ENCODE measurements around the gene PLEKHM3.

PLEKHM3 gene

DNA sequence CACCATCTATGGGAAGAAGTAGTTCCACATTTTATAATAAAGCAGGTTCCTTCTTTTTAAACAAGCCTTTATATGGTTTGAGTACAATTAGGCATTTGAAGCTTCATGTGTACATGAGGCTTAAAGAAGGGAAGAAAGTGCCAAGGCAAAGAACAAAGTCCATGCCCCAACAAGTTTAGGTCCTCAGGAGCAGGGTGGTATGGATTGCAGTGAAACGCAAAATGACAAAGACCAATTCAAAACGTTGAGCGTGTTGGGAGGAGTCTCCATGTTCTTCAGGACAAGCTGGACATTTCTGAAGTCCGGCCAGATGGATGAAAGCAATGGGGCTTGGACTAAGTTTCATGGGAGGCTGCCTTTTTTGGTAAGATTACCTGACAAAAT lies 176.8 kb downstream of the PLEKHM3 start:
- DNase-seq: no peak

GRCh38 chr2:207847807-207848544 lies 177.4 kb downstream of the PLEKHM3 start:
- no peak for DNase-seq

DNA sequence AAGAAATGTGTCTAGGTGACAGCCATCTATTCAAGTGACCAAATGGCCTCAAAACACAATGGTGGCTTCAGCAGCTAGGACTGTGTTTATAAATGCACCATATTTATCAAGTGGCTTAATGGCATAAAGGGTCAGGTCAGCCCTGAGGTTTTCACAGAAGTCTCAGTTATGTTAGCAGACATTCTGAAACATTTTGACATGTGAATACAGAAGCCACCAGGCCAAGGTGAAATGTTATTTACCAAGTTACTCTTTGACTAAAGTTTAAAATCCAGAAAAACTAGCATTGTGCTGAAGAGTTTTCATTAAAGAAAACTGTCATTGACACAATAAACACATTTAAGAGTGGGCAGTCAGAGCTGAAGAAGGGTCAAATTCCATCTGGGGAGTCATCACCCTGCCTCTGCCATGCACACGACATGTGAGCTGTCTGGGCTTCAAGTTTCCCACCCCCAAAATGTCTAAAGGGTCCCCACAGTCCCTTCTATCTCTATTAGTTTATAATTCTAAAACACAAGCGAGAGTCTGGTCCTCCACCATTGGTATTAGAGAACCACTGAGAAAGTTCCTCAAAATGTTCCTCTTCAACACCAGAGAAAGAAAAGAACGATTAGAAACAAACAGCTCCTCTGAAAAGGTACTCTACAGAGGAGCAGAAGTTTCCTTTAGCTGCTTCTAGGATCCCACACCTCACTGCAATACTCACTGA lies 178.1 kb downstream of the PLEKHM3 start:
- no peak for DNase-seq

DNA sequence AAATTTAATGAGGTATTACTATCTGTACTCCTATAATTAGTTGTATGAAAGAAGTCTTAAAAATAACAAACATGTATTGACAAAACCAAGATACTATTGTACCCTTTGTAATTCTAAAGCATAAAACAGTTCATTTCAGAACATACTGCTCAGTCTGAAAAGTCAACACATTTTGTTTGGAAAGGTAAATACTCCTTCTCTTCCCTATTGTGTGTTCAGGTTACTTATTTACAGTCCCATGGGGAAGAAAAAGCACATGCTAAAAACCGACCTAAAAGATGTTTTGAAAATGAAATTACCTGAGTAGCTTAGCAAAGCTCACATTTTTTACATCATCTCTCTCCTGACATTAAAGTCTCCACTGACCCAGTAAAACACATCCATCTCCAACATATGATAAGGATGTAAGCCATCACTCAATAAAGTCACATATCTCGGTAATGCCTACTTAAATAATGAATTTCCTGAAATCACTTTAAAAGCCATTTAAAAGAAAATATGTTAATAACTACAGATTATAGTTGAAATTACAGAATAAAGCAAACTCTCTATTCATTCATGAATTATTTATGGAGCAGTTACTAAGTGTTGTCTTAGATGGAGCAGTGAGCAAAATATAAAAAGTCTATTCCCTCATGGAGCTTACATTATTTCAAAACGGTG lies 180.0 kb downstream of the PLEKHM3 start:
- DNase-seq: no peak

DNA sequence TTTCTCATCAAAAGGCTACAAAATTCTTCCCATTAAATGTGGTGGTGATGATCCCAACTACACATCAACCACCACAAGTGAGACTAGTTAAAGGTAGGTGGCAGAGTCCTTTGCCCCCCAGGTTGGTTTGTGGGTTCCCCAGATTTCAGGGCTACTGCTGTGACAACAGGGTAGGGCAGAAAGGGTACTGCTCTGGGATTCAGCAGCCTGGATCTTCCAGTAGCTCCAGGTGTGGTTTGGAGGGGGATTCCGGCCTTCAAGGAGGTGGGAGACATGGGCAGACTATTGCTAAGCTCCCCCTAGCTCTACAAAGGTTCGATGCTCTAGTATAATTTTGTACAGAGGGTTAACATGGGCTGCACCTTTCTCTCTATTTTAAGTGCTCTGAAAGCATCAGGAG lies 180.7 kb downstream of the PLEKHM3 start:
- DNase-seq: no peak

DNA sequence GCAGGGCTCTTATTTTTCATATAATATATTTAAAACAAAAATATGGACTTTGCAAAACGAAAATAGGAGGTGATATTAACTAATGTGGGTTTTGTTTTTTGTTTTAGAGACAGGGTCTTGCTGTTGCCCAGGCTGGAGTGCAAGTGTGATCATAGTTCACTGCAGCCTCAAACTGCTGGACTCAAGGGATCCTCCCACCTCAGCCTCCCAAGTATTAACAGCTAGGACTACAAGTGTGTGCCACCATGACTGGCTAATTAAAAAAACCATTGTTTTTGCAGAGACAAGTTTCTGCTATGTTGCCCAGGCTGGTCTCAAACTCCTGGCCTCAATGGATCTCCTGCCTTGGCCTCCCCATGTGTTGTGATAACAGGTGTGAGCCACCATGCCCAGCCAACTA lies 185.2 kb downstream of the PLEKHM3 start:
- DNase-seq: no peak

DNA sequence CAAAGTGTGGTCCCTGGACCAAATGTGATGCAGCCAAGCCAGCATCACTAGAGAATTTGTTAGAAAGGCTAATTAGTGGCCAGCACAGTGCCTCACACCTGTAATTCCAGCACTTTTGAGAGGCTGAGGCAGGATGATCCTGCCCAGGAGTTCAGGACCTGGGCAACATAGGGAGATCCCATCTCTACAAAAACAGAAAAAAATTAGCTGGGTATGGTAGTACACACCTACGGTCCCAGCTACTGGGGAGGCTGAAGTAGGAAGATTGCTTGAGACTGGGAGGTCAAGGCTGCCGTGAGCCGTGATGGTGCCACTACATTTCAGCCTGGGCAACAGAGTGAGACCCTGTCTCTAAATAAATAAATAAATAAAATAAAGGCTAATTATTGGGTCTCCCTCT lies 185.8 kb downstream of the PLEKHM3 start:
- DNase-seq: no peak

GRCh38 chr2:207839028-207839427 lies 186.3 kb downstream of the PLEKHM3 start:
- no peak for DNase-seq

DNA sequence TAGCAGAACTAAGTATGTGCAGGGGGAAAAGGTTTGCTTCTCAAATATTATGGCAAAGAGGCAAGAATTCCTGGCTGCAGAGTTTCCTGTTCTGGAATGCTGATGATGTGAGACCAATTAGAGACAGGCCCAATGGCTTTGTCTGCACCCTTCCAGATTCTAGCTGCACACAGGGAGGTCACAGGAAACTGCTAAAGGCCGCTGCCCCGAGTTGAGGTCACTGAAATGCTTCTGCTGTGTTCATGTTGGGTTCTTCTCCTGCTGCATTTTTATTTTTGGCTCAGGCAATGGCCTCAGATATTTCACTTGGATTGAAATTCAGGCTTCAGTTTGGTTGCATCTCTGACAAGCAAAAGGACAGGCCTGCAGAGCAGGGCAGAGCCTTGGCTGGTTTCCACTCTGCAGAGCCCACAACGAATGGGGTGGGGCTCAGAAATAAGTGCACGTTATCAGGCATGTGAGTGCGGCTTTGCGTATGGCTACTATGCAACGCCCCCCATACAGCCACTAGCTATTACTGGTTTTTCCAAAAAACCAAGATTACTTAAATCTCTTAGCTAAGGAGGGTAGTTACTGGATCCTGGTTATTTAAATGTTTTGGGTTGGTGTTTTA lies 188.7 kb downstream of the PLEKHM3 start:
- DNase-seq: no peak

- DNase-seq: no peak
Observed at GRCh38 chr2:207835805-207836204, 189.5 kb downstream of the PLEKHM3 start.

DNA sequence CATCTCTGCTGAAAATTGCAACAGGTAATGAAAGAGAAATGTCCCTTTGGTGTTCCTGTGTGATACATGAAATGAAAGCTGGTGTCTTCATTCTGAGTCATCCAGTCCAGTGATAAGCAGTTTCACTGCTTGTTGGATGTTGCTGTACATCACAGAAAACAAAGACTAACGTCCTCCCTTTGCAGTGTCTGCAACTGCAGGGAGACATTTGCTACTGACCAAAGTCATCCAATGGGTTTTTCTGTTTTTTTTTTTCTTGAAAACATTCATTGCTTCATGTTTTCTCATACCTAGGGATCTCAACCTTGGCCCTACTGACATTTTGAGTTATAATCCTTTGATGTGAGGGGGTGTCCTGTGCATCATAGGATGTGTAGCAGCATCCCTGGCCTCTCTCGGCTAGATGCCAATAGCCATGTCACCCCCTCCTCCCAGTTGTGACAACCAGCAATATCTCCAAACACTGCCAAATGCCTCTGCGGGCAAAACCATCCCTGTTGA lies 192.0 kb downstream of the PLEKHM3 start:
- no peak for DNase-seq

DNA sequence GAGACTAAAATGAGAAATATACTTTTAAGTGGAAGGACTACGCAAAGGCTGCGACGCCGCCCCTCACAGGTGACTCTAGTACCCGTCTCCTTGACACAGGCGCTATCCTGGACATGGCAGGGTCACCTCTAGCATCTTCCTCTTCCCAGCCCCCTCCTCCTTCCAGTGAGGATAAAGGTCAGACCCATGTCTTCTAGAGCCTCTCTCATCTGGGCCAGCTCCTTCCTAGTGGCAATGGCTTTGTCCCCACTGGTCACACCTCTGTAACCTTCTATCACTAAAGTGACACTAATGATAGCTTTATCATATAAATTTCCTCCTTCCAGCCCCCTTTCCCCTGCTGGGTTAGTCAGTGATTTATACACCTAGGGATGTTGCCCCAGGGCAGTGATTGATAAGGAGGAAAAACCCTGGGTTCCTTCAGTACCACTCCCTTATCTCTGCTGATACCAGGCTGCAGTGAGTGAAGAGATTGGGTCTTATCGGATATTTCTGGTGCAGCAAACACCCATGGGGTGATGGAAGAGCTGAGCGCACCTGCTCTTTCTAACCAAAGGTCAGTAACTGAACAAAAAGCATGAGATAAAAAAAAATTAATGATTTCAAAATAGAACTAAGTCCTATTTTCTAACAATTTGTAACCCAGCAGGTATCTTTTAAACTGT lies 193.6 kb downstream of the PLEKHM3 start:
- DNase-seq: no peak

GRCh38 chr2:207830778-207831438 lies 194.4 kb downstream of the PLEKHM3 start:
- DNase-seq: no peak

- no peak for DNase-seq
Observed at GRCh38 chr2:207828361-207829057, 196.8 kb downstream of the PLEKHM3 start.

- no peak for DNase-seq
Observed at GRCh38 chr2:207825978-207826377, 199.3 kb downstream of the PLEKHM3 start.

DNA sequence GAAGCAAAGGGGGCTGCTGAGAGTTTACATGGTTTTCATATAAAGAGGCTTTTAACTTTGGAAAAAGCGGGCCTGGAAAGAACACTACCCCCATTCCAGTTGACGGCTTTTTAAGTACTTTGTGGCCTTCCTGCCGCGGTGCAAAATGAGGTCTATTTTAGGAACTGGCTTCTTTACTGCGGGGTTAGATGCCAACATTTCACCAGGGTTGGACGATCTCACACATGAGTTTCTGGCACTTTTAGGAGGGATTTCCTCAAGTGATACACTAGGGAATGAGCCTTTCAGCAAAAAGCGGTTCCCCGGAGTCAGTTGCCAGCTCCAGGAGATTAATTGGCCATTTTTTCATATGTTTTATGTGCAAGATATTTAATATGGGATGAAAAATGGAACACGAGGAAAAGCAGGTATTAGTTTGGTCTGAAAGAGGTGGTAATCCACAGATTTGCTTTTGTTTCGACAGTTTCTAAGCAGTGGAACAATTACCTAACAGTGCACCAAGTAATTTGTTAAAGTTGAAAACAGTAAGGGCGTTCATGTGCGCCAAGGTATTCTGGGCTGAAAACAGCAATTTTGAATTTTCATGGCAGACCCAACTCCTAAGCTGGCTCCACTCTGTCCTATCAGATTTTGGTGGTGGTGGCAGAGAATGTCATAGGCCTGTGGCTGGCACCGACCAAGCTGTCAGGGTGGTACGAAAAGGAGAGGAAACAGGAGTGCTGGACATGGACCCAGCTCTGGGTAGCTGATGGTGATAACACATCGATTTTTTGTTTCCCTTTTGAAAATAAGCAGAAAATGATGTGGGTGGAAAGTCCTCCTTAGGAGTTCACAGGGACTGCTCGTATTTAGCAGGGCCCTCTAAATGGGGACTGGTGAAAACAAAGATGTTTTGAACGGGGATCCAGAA lies 200.0 kb downstream of the PLEKHM3 start:
- DNase-seq: no peak

DNA sequence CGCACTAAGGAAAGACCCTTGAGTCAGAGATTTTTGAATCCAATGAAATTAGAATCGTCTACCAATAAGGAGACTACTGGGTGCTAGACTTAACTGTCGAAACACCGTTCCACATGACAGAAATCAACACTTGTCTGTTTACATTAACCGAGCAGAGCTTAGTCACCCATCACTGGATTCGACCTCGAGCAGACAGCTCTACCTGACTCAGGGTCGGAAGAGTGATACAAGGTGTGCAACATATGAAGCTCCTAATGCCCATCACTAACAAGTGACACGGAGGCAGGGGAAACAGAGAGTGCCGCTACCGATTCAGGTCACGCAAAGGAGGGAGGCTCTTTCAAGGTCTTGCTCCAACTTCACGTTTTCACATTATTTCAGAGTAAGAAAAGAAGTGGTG lies 201.5 kb downstream of the PLEKHM3 start:
- DNase-seq: no peak

DNA sequence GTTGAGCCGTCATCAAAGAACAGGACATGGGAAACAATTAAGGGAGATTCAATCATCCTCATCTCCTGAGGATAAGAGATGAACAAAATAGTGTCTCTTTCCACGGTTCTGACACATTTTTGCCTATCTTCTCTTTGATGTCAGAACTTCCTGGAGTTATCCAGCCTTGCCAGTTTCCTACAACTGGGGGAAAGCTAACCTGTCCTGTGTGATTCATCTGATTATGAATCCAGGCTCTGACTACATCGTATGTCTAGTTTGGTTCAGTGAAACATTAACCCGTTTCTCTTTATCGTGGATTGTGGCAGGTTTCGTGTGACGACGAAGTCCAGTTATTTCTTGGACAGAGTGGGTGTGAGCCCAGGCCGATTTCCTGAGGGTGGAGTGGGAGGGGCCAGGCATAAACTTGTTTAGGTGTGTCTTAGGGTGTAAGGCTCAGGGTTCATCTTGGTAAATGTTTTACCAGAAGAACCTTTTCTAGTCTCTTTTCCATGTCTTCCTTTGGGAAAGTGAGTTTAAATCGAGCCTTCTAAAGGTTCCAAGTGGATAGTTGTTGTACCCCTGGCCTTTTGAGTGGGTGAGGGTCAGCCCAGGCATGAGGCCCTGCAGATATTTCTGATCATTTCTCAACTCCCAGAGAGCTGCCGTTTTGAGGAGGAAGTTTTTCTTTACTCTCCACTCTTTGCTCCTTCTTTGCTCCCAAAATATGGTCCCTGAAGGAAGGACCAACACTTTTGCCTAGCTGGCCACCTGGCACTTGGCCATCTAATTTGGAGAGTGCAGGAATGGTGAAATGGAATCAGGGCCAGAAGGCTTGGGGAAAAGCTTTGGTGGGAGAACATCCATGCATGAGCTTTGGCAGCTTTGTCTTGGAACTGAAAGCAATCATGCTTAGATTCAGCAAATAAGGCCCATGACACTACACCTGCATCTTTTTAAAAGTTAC lies 205.2 kb downstream of the PLEKHM3 start:
- DNase-seq: no peak
